GM21717 (cell line): ENCODE data around the gene ARL14EP.

Experiments used
- ATAC-seq: cut with Tn5 transposase; IDR thresholded peaks from one replicate; pipeline ENCODE4 v1.9.1; 2021; ENCODE audit warnings: mild to moderate bottlenecking, moderate library complexity; ENCODE audit not compliant: unreplicated experiment

Gene ARL14EP

GRCh38 chr11:30368394-30368793, 45.5 kb downstream of the ARL14EP start:
- ATAC-seq, result no peak

GRCh38 chr11:30370164-30370563, 47.3 kb downstream of the ARL14EP start:
- no peak for ATAC-seq

GRCh38 chr11:30377347-30377746, 54.4 kb downstream of the ARL14EP start:
- ATAC-seq, result no peak

GRCh38 chr11:30380846-30381245, 57.9 kb downstream of the ARL14EP start:
- no peak for ATAC-seq

GRCh38 chr11:30381879-30382278, 59.0 kb downstream of the ARL14EP start:
- ATAC-seq, result no peak
